HCT116 (cell line): Measurements from ENCODE around the gene LYVE1. TPM values are rescaled to one million over a fixed set of nuclear protein-coding genes. Genes with fewer than 3 reads are reported as not detected.

Experiments used
- ATAC-seq: fragments of 200-7000 bp; cut with Tn5 transposase; 2 replicates; pipeline ENCODE4 v1.9.1; 2020; ENCODE audit warnings: mild to moderate bottlenecking, moderate library complexity
- BruUV-seq: library from RNA; stranded (reverse); fragments of 400-500 nt; replicated peaks from 2 replicates; lab custom pipeline; 2021; lab: Mats Ljungman, UMichigan
- CTCF ChIA-PET: fragments of 300-600 bp; sonication (Branson Sonifier 250); formaldehyde crosslinking; loops from one replicate; lab custom pipeline; 2021; ENCODE audit warnings: antibody characterized with exemption; lab: Charles Lee
- POLR2A ChIA-PET: fragments of 300-600, 350-600 bp; sonication (Branson Sonifier 250); formaldehyde crosslinking; loops from one replicate; lab custom pipeline; 2021; ENCODE audit warnings: antibody characterized with exemption; lab: Charles Lee
- RAD21 ChIA-PET, 2 experiments: fragments of 300-600 bp; sonication (Branson Sonifier 250); formaldehyde crosslinking; loops; one replicate each; lab custom pipeline; 2023; ENCODE audit warnings: low total read pairs in 2 of 2; ENCODE audit not compliant: uncharacterized antibody in 2 of 2, unreplicated experiment in 2 of 2, low non-redundant PET in 1 of 2; lab: Charles Lee
- DNase-seq: peaks from one replicate; pipeline ENCODE4 v3.0.0-alpha.2; 2010; ENCODE audit warnings: low read depth, low spot score
- H2AFZ ChIP-seq: fragments of 200-600 bp; shearing (Covaris generic), sonication (generic); 2 replicates; pipeline ENCODE4 v1.6.1; 2017; ENCODE audit warnings: low read depth, mixed run types, mixed read lengths, antibody characterized with exemption, low read length; ENCODE audit not compliant: poor library complexity, severe bottlenecking
- H3K27ac ChIP-seq: 2 replicates; pipeline ENCODE4 v1.5.1; 2012; ENCODE audit warnings: low read depth, low read length
- H3K27me3 ChIP-seq: fragments of 200-600 bp; sonication (generic); 2 replicates; pipeline ENCODE4 v1.6.1; 2016; ENCODE audit warnings: mixed run types, low read length, mixed read lengths; ENCODE audit not compliant: insufficient read depth
- H3K36me3 ChIP-seq, 2 experiments: fragments of 200-500 bp in 1 of 2; fragments of 200-600 bp in 1 of 2; sonication (Bioruptor generic) in 1 of 2; sonication (generic) in 1 of 2; 2 replicates each; pipeline versions ENCODE4 v1.5.1 to v1.6.1; 2014 to 2016; ENCODE audit warnings: low read length in 2 of 2, inconsistent platforms in 1 of 2, mixed read lengths in 1 of 2, mixed run types in 1 of 2; ENCODE audit not compliant: insufficient read depth in 2 of 2, control insufficient read depth in 1 of 2
- H3K4me1 ChIP-seq, 2 experiments: fragments of 200-600 bp in 1 of 2; sonication (generic) in 1 of 2; 2 replicates each; pipeline versions ENCODE4 v1.5.1 to v1.6.1; 2012 to 2017; ENCODE audit warnings: low read length in 2 of 2, inconsistent platforms in 1 of 2, mild to moderate bottlenecking in 1 of 2, mixed read lengths in 1 of 2, mixed run types in 1 of 2, moderate library complexity in 1 of 2; ENCODE audit not compliant: insufficient read depth in 2 of 2, control insufficient read depth in 1 of 2
- H3K4me2 ChIP-seq: fragments of 200-600 bp; sonication (generic); 2 replicates; pipeline ENCODE4 v1.6.1; 2017; ENCODE audit warnings: mixed run types, low read length, mixed read lengths
- H3K4me3 ChIP-seq, 2 experiments: fragments of 200-600 bp in 1 of 2; sonication (generic) in 1 of 2; replicated peaks in 1 of 2; 2 replicates each; pipeline ENCODE4 v1.5.1; 2011 to 2016; ENCODE audit warnings: low read length in 2 of 2, control low read depth in 1 of 2, low read depth in 1 of 2, mild to moderate bottlenecking in 1 of 2, mixed read lengths in 1 of 2, mixed run types in 1 of 2
- H3K79me2 ChIP-seq: fragments of 200-600 bp; sonication (generic); 2 replicates; pipeline ENCODE4 v1.6.1; 2017; ENCODE audit warnings: mild to moderate bottlenecking, mixed run types, low read length, moderate library complexity, mixed read lengths; ENCODE audit not compliant: insufficient read depth
- H3K9ac ChIP-seq: fragments of 200-600 bp; sonication (generic); 2 replicates; pipeline ENCODE4 v1.6.1; 2016; ENCODE audit warnings: low read length, mixed read lengths
- H3K9me2 ChIP-seq: fragments of 200-600 bp; sonication (generic), shearing (Covaris generic); 2 replicates; pipeline ENCODE4 v1.6.1; 2017; ENCODE audit warnings: mixed run types, mild to moderate bottlenecking, moderate library complexity; ENCODE audit not compliant: insufficient read depth
- H3K9me3 ChIP-seq, 2 experiments: fragments of 200-500 bp in 1 of 2; fragments of 200-600 bp in 1 of 2; sonication (Bioruptor generic) in 1 of 2; sonication (generic) in 1 of 2; 2 replicates each; pipeline ENCODE4 v1.6.1; 2014 to 2017; ENCODE audit warnings: low read length in 2 of 2, mixed read lengths in 2 of 2, inconsistent platforms in 1 of 2, low read depth in 1 of 2, mild to moderate bottlenecking in 1 of 2, mixed run types in 1 of 2, moderate library complexity in 1 of 2; ENCODE audit not compliant: control insufficient read depth in 1 of 2, insufficient read depth in 1 of 2
- H4K20me1 ChIP-seq: fragments of 200-600 bp; sonication (generic), shearing (Covaris generic); 2 replicates; pipeline ENCODE4 v1.6.1; 2017; ENCODE audit warnings: mixed run types, mild to moderate bottlenecking, moderate library complexity; ENCODE audit not compliant: insufficient read depth
- ATF3 ChIP-seq: IDR thresholded peaks from 2 replicates; pipeline ENCODE4 v1.6.1; 2012
- CBX3 ChIP-seq: IDR thresholded peaks from 2 replicates; pipeline ENCODE4 v1.6.1; 2012; ENCODE audit warnings: low read depth
- CEBPB ChIP-seq: IDR thresholded peaks from 2 replicates; pipeline ENCODE4 v1.6.1; 2012; ENCODE audit warnings: low read depth
- CTCF ChIP-seq, 3 experiments: fragments of 200-600 bp in 1 of 3; sonication (generic) in 1 of 3; IDR thresholded peaks in 2 of 3; conservative IDR thresholded peaks in 1 of 3; 2 replicates each; pipeline ENCODE4 v1.5.1; 2012 to 2017; ENCODE audit warnings: low read depth in 2 of 3, low read length in 2 of 3, antibody characterized with exemption in 1 of 3, borderline replicate concordance in 1 of 3, control low read depth in 1 of 3, mild to moderate bottlenecking in 1 of 3, mixed read lengths in 1 of 3, mixed run types in 1 of 3, moderate library complexity in 1 of 3; ENCODE audit not compliant: insufficient read depth in 1 of 3
- EGR1 ChIP-seq: IDR thresholded peaks from 2 replicates; pipeline ENCODE4 v1.6.1; 2012; ENCODE audit warnings: low read depth
- ELF1 ChIP-seq: IDR thresholded peaks from 2 replicates; pipeline ENCODE4 v1.6.1; 2012; ENCODE audit warnings: low read depth, borderline replicate concordance
- EZH2phosphoT487 ChIP-seq: fragments of 200-600 bp; IDR thresholded peaks from 2 replicates; pipeline ENCODE4 v1.6.1; 2018; ENCODE audit warnings: antibody characterized with exemption, borderline replicate concordance
- FOSL1 ChIP-seq: IDR thresholded peaks from 2 replicates; pipeline ENCODE4 v1.6.1; 2012; ENCODE audit warnings: low read depth
- JUND ChIP-seq: IDR thresholded peaks from 2 replicates; pipeline ENCODE4 v1.6.1; 2012
- POLR2A ChIP-seq: IDR thresholded peaks from 2 replicates; pipeline ENCODE4 v1.7.0; 2011; ENCODE audit warnings: borderline replicate concordance; ENCODE audit not compliant: insufficient read depth, insufficient read length; ENCODE audit errors: extremely low read depth
- POLR2AphosphoS5 ChIP-seq: IDR thresholded peaks from 2 replicates; pipeline ENCODE4 v1.6.1; 2011; ENCODE audit warnings: mild to moderate bottlenecking, low read depth, low read length, moderate library complexity
- RAD21 ChIP-seq: IDR thresholded peaks from 2 replicates; pipeline ENCODE4 v1.6.1; 2012; ENCODE audit warnings: low read depth, mild to moderate bottlenecking
- REST ChIP-seq: IDR thresholded peaks from 2 replicates; pipeline ENCODE4 v1.6.1; 2012; ENCODE audit warnings: low read depth
- SIN3A ChIP-seq: IDR thresholded peaks from 2 replicates; pipeline ENCODE4 v1.6.1; 2012; ENCODE audit warnings: low read depth
- SP1 ChIP-seq: IDR thresholded peaks from 2 replicates; pipeline ENCODE4 v1.6.1; 2012; ENCODE audit warnings: low read depth
- SRF ChIP-seq: IDR thresholded peaks from 2 replicates; pipeline ENCODE4 v1.6.1; 2012; ENCODE audit warnings: low read depth
- YY1 ChIP-seq: IDR thresholded peaks from 2 replicates; pipeline ENCODE4 v1.6.1; 2011; ENCODE audit warnings: low read length, low read depth, moderate library complexity, mild to moderate bottlenecking; ENCODE audit not compliant: insufficient replicate concordance; ENCODE audit errors: extremely low read depth
- ZBTB33 ChIP-seq: IDR thresholded peaks from 2 replicates; pipeline ENCODE4 v1.6.1; 2011; ENCODE audit warnings: mild to moderate bottlenecking, low read length, moderate library complexity; ENCODE audit not compliant: insufficient replicate concordance; ENCODE audit errors: extremely low read depth
- ZFX ChIP-seq: fragments of 450-650 bp; IDR thresholded peaks from 2 replicates; pipeline ENCODE4 v1.6.1; 2017
- ZNF274 ChIP-seq: fragments of 200-500 bp; sonication (Bioruptor generic); IDR thresholded peaks from 2 replicates; pipeline ENCODE4 v1.6.1; 2014; ENCODE audit warnings: mild to moderate bottlenecking, low read depth, low read length, inconsistent platforms
- intact Hi-C: fragments of 100-400 bp; cut with micrococcal nuclease; formaldehyde crosslinking; loops from 2 replicates; pipeline ENCODE4 v1.10.0; 2022
- total RNA-seq: library from RNA; stranded (reverse); gene quantifications from one replicate; pipeline ENCODE4 v1.2.1, GENCODE V29; 2021; ENCODE audit not compliant: unreplicated experiment

The LYVE1 gene
- total RNA-seq, 1 experiment from 2014 or later = 0.34 TPM

- Histone ChIP-seq H3K9me3 (no peaks in the 10 kb centered on the region), H3K36me3 (no peaks in the 10 kb centered on the region), H4K20me1 (no peaks in the 10 kb centered on the region), H3K4me3 (no peak overlapping the region)
- no peak for ATAC-seq
- TF ChIP-seq JUND (no peak), SRF (no peak), POLR2AphosphoS5 (no peak), POLR2A (no peak), ZFX (no peak), ATF3 (no peak), CBX3 (no peak), CTCF (IDR thresholded peaks at IDR 0.05 in 2 of 3, conservative IDR thresholded peaks at IDR 0.05 in 1 of 3; ENCODE audit: borderline replicate concordance in 1 of 3, insufficient read depth in 1 of 3, low read depth in 2 of 3, low read length in 2 of 3) (no peak), FOSL1 (no peak), SIN3A (no peak), EGR1 (no peak), ELF1 (no peak), ZBTB33 (no peak), CEBPB (no peak), ZNF274 (no peak), RAD21 (no peak), EZH2phosphoT487 (no peak), YY1 (no peak), SP1 (no peak), REST (no peak)
- TF ChIP-seq, all 23 proteins: peak for 0
- Histone ChIP-seq H3K79me2 (no peaks in the 10 kb centered on the region), H3K9me2 (no peaks in the 10 kb centered on the region), H3K9ac (no peak overlapping the region), H3K4me1 (peaks cover 0 to 17% of the 10 kb centered on the region in 2 experiments; a peak in 2 of 4 replicates), H3K4me2 (no peak overlapping the region), H3K27me3 (no peaks in the 10 kb centered on the region), H3K27ac (no peak overlapping the region), H2AFZ (no peak overlapping the region)
- POLR2A ChIA-PET = no interaction called here
- intact Hi-C loops = no loop called here
- BruUV-seq = no TSS peak
- DNase-seq = no peak
- RAD21 ChIA-PET = no interaction called here
- CTCF ChIA-PET = no interaction called here
Observed at GRCh38 chr11:10573556-10573955, 5.1 kb upstream of the LYVE1 start.
